Activated CD8-positive, alpha-beta memory T cell treated with anti-CD3 and anti-CD28 coated beads for 48 hours (primary cell): Measurements from ENCODE around the gene FAM9C.

Source experiments
- DNase-seq, 3 experiments: peaks; one replicate each; pipeline ENCODE4 v3.0.0-alpha.2; 2020; ENCODE audit warnings: low read depth in 2 of 3, low spot score in 2 of 3

The FAM9C gene

DNA sequence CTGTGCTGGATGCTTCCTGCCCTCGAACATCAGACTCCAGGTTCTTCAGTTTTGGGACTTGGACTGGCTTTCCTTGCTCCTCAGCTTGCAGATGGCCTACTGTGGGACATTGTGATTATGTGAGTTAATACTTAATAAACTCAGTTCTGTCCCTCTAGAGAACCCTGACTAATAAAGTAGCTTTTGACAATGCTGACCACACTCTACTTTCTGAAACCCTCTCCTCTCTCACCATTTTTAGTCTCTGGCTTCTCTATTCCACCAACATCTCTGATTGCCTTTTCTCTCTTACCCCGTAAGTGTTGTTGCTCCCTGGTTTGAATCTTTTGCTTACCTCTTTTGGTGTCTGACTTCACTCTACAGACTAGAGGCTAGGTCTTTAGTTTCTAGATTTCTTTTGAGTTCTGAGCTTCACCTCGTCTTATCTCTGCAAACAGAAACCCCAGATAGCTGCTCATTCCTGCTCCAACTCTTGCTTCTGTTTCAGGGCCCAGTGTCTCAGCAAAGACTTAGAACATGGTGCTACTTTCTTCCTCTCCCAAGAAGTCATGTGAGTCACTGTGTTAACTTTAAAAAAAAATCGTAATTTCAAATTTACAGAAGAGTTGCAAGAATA lies 58.1 kb downstream of the FAM9C start:
- DNase-seq: no peak
